GM20000 (cell line): ENCODE results near the gene HLA-DPA1.

Experiments
- DNase-seq: peaks from one replicate; pipeline ENCODE4 v3.0.0; 2012; ENCODE audit warnings: low spot score
- CTCF ChIP-seq: IDR thresholded peaks from 2 replicates; pipeline ENCODE4 v1.5.1; 2012; ENCODE audit warnings: mild to moderate bottlenecking, control low read depth; ENCODE audit errors: extremely low read depth, missing control alignments

Gene HLA-DPA1

GRCh38 chr6:33073431-33073871 lies at the start of gene HLA-DPA1:
HLA-DPA1 (minus strand) TSS chr6:33073649.
- DNase-seq: peak; percentile 89
- TF ChIP-seq CTCF: no peak

- TF ChIP-seq CTCF: no peak
- no peak for DNase-seq
Observed at GRCh38 chr6:33123181-33123580, 49.7 kb upstream of the HLA-DPA1 start.

- no peak for TF ChIP-seq CTCF
Observed at GRCh38 chr6:33120001-33120400, 46.6 kb upstream of the HLA-DPA1 start.

GRCh38 chr6:33118525-33119123 lies 45.2 kb upstream of the HLA-DPA1 start:
- peak; percentile 23 for TF ChIP-seq CTCF
- DNase-seq: no peak

More at GRCh38 chr6:33120001-33120400, 46.6 kb upstream of the HLA-DPA1 start:
- DNase-seq: no peak

GRCh38 chr6:33117811-33118277 lies 44.4 kb upstream of the HLA-DPA1 start:
- DNase-seq: no peak
- TF ChIP-seq CTCF: no peak

- no peak for DNase-seq
- TF ChIP-seq CTCF: no peak
Observed at GRCh38 chr6:33116841-33117711, 43.6 kb upstream of the HLA-DPA1 start.

- TF ChIP-seq CTCF: no peak
- DNase-seq: no peak
Observed at GRCh38 chr6:33116417-33116816, 43.0 kb upstream of the HLA-DPA1 start.
